Stomach (tissue), 9 donors: ENCODE measurements around the gene TTC28. TPM values are rescaled to one million over a fixed set of nuclear protein-coding genes. Genes with fewer than 3 reads are reported as not detected.

Experiments used
- DNase-seq, 2 donors: peaks; one replicate each; pipeline versions ENCODE4 v3.0.0 to v3.0.0-alpha.2; 2013 to 2019
- H3K27ac ChIP-seq, 5 donors: fragments of 200-600 bp in 4 of 5; sonication (generic) in 4 of 5; one replicate each; pipeline ENCODE4 v1.5.1; 2013 to 2019; ENCODE audit warnings: mild to moderate bottlenecking in 1 of 5, moderate library complexity in 1 of 5
- H3K27me3 ChIP-seq, 3 donors: fragments of 200-600 bp; sonication (generic); one replicate each; pipeline ENCODE4 v1.5.1; 2017 to 2019; ENCODE audit warnings: mixed run types in 1 of 3
- H3K36me3 ChIP-seq, 4 donors: fragments of 200-600 bp; sonication (generic); 1 replicate in 3 of 4; 2 replicates in 1 of 4; pipeline ENCODE4 v1.5.1; 2016 to 2019
- H3K4me1 ChIP-seq, 4 donors: fragments of 200-600 bp; sonication (generic); one replicate each; pipeline ENCODE4 v1.5.1; 2016 to 2019
- H3K4me3 ChIP-seq, 4 donors: fragments of 200-600 bp; sonication (generic) in 3 of 4; one replicate each; pipeline ENCODE4 v1.5.1; 2016 to 2019; ENCODE audit warnings: mild to moderate bottlenecking in 1 of 4
- H3K9me3 ChIP-seq, 4 donors: fragments of 200-600 bp; sonication (generic); one replicate each; pipeline ENCODE4 v1.5.1; 2016 to 2019
- EP300 ChIP-seq: sonication (generic); formaldehyde crosslinking; IDR thresholded peaks from one replicate; pipeline ENCODE4 v1.6.1; 2017; ENCODE audit warnings: antibody characterized with exemption
- POLR2A ChIP-seq, 4 donors: fragments of 450-650 bp; IDR thresholded peaks; one replicate each; pipeline ENCODE4 v1.6.1; 2016; ENCODE audit warnings: antibody characterized with exemption in 4 of 4, control low read depth in 2 of 4, mild to moderate bottlenecking in 1 of 4, moderate library complexity in 1 of 4
- POLR2AphosphoS5 ChIP-seq, 3 donors: sonication (generic); formaldehyde crosslinking; IDR thresholded peaks; one replicate each; pipeline ENCODE4 v1.6.1; 2016; ENCODE audit warnings: antibody characterized with exemption in 3 of 3
- WGBS, 5 donors: extraction: QIAGEN DNeasy Blood & Tissue Kit in 3 of 5; methylation state at CpG; one replicate each; pipeline versions ENCODE4 v1.1.5 to v1.1.7; 2013 to 2018; 5-methylcytosine and 5-hydroxymethylcytosine counted together
- intact Hi-C: fragments of 100-400 bp; cut with DNase I; formaldehyde crosslinking; loops from one replicate; pipeline ENCODE4 v1.15.1; 2023; ENCODE audit warnings: low total_unique reads
- polyA plus RNA-seq, 3 donors: library from polyadenylated mRNA; stranded (reverse); fragments of 200-250 nt; gene quantifications; one replicate each; pipeline ENCODE4 v1.2.3, GENCODE V29; 2013
- total RNA-seq, 5 donors: library from RNA; depleted of rRNA; stranded (reverse); fragments of >200 nt; gene quantifications; one replicate each; pipeline versions ENCODE4 v1.1.0 to v1.2.3, GENCODE V29; 2014 to 2016
- TF ChIP-seq, protein P1 (sequence below), 7 experiments: fragments of 450-650 bp in 4 of 7; fragments of 200-600 bp in 3 of 7; sonication (generic) in 3 of 7; IDR thresholded peaks; one replicate each; pipeline ENCODE4 v1.5.1; 2016 to 2019; ENCODE audit warnings: antibody characterized with exemption in 7 of 7, control low read depth in 2 of 7, mild to moderate bottlenecking in 1 of 7
- donor health status: healthy with polysubstance abuse.
- donor health status: Bipolar disorder and iron deficiency.
- donor health status: healthy.

The TTC28 gene
- total and polyA plus RNA-seq, 8 donors: 1.7 to 53.4 (median 24.6) TPM

DNA sequence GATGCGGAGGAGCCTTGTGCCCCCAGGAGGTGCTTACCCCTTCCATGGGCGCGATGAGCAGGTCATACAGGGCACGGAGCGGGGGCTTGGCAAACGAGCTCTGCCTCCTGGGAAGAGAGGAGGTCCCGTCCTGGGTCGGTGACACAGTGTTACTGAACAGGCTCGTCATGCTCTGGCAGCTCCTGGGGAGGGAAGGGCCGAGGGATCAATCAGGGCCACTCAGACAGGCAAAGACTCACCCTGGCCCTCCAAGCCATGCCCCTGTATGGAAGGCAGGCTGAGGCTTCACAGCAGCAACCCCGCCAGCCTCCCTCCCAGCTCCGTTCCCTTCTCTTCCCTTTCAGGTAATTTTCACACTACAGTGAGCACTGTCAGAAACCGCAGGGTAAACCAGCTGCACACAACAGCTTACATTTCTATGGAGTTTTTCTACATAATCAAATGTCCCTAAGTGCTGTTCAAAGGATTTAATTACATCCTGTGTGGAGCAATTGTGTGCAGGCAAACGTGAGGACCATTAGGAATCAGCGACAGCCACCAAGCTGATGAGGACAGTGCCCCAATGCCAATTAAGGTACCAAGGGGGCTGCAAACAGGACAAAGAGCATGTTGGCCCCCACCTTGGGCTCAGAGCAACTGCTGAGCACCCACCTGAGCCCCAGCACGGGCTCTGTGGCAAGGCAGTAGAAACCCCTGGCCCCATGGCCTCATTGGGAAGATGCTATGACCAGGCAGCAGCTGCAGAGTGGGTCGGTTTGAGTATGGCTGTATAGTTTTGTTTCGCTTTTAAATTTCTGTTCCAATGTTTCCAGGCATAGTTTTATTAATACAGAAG is 665.2 kb downstream of the TTC28 start:
- Histone ChIP-seq H3K4me1 (peaks cover 0 to 4% (median 1%) of the 10 kb centered on the region in 4 donors), H3K27me3 (no peaks in the 10 kb centered on the region), H3K9me3 (no peaks in the 10 kb centered on the region), H3K27ac (no peak overlapping the region), H3K36me3 (peaks cover 0 to 34% (median 26%) of the 10 kb centered on the region in 4 donors), H3K4me3 (no peak overlapping the region)
- intact Hi-C loops: no loop called here
- no peak for DNase-seq
- WGBS, 5 donors: 82 to 93% (median 87%) methylated on average over 18 of the region's 18 CpGs
- TF ChIP-seq EP300 (no peak), POLR2AphosphoS5 (IDR thresholded peaks at IDR 0.05) (no peak)
- TF ChIP-seq, protein P1, sequence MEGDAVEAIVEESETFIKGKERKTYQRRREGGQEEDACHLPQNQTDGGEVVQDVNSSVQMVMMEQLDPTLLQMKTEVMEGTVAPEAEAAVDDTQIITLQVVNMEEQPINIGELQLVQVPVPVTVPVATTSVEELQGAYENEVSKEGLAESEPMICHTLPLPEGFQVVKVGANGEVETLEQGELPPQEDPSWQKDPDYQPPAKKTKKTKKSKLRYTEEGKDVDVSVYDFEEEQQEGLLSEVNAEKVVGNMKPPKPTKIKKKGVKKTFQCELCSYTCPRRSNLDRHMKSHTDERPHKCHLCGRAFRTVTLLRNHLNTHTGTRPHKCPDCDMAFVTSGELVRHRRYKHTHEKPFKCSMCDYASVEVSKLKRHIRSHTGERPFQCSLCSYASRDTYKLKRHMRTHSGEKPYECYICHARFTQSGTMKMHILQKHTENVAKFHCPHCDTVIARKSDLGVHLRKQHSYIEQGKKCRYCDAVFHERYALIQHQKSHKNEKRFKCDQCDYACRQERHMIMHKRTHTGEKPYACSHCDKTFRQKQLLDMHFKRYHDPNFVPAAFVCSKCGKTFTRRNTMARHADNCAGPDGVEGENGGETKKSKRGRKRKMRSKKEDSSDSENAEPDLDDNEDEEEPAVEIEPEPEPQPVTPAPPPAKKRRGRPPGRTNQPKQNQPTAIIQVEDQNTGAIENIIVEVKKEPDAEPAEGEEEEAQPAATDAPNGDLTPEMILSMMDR (IDR thresholded peaks at IDR 0.05): no peak

DNA sequence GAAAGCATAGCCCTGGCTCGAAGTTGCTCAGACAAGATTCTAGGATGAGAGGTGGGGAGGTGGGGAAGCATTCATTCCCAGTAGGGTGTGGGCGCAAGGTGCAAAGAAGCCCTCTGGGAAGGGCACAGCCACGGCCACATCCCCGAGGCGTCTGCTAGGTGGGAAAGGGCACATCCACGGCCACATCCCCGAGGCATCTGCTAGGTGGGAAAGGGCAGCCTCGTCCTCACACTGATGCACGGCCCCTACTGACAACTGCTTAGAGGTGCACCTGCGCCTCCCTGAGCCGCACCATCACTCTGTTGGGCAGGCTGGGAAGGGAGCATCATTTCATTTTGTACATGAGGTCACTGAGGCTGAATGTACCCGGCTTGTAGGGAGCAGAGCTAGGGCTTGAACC is 666.0 kb downstream of the TTC28 start:
- peaks cover 0 to 12% (median 7%) of the 10 kb centered on the region in 4 donors for H3K4me1 ChIP-seq
- H3K27me3 ChIP-seq: no peaks in the 10 kb centered on the region
- no peaks in the 10 kb centered on the region for H3K9me3 ChIP-seq
- intact Hi-C loops: no loop called here
- H3K4me3 ChIP-seq: no peak overlapping the region
- no peak for DNase-seq
- no peak overlapping the region for H3K27ac ChIP-seq
- peaks cover 0 to 34% (median 26%) of the 10 kb centered on the region in 4 donors for H3K36me3 ChIP-seq
- WGBS, 5 donors: 84 to 92% (median 91%) methylated on average over 7 to 12 of the region's 12 CpGs
- TF ChIP-seq, protein P1 (IDR thresholded peaks at IDR 0.05): no peak

DNA sequence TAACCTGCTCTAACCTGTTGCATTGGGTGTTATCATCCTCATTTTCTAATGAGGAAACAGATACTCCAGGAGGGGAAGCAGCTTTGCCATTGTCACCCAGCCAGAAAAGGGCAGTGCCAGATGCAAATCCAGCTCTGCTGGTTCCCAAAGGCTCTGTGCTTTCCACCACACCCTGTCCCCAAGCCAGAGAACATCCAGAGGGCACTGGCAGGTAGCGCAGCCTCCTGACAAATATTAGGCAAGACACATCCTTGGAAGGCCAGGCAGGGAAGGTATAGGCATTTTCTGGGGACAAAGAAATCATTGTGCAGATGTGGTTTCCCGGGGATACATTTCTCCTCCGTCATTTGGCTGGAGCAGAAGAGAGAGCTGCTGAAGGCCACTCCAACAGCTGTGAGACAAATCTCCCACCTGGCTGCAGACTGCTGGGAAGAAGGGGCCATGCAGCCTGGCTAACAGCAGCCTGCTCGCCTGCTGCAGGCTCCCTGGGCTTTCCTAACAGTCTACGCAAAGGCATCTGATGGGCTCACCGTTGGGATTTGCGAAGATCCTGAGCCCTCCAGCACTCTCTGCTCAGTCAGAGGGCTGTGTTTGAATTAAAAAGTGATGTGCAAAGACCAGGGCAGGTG is 666.7 kb downstream of the TTC28 start:
- Histone ChIP-seq H3K4me1 (peaks cover 0 to 14% (median 7%) of the 10 kb centered on the region in 4 donors), H3K27me3 (no peaks in the 10 kb centered on the region), H3K27ac (no peak overlapping the region), H3K4me3 (no peak overlapping the region), H3K36me3 (peaks cover 0 to 34% (median 26%) of the 10 kb centered on the region in 4 donors), H3K9me3 (no peaks in the 10 kb centered on the region)
- TF ChIP-seq EP300 (no peak), POLR2AphosphoS5 (IDR thresholded peaks at IDR 0.05) (no peak)
- WGBS, 5 donors: 77 to 90% (median 85%) methylated on average over 7 of the region's 7 CpGs
- no peak for DNase-seq
- intact Hi-C loops: no loop called here

DNA sequence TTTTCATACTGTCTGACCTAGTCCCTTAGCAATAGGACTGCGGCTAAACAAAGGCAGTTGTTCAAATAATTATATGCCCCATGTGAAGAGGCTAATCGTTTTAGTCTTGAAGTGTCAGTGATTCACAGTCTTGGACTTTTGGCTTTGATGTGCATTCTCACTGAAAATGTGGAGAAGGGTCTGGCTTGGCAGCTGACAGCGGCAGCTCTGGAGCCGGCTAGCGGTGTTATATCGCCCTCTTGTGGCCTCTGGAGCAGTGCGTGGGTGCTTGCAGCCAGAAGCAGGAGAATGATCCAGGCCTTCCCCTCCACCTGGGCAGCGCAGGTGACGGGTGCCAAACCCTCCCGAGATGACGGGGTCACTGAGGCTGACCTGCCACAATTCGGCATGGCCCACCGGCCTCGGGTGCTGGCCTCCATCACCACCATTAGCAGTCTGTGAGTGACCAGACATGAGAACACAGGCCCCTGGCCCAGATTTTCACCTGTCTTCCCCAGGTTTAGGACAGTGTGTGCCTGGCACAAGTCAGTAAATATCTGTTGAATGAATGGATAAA is 670.3 kb downstream of the TTC28 start:
- peaks cover 0 to 45% (median 25%) of the 10 kb centered on the region in 4 donors for H3K36me3 ChIP-seq
- H3K27me3 ChIP-seq: no peaks in the 10 kb centered on the region
- peak in 1 of 3 donors; percentile 46 for TF ChIP-seq POLR2AphosphoS5 (IDR thresholded peaks at IDR 0.05)
- TF ChIP-seq, protein P1 (IDR thresholded peaks at IDR 0.05): peak in 5 of 7 experiments; percentile 80 to 93 (median 90)
- TF ChIP-seq POLR2A (IDR thresholded peaks at IDR 0.05): no peak
- peak; percentile 75 to 94 for DNase-seq
- peaks cover 0 to 20% (median 11%) of the 10 kb centered on the region in 4 donors for H3K4me1 ChIP-seq
- peak overlapping the region in 2 of 5 donors; percentile 3 to 49 for H3K27ac ChIP-seq
- no peak overlapping the region for H3K4me3 ChIP-seq
- H3K9me3 ChIP-seq: no peaks in the 10 kb centered on the region
- intact Hi-C loops: no loop called here
- 5 to 13% (median 11%) methylated on average over 14 of the region's 14 CpGs for WGBS, 5 donors
